K562 (cell line): ENCODE data around the gene AHNAK. TPM values are rescaled to one million over a fixed set of nuclear protein-coding genes. Genes with fewer than 3 reads are reported as not detected.

Experiments used
- ARNT ChIP-seq, 2 experiments: fragments of 450-650 bp; IDR thresholded peaks; 2 replicates each; pipeline ENCODE4 v1.6.1; 2016; ENCODE audit warnings: mild to moderate bottlenecking in 1 of 2
- CBFA2T2 ChIP-seq: fragments of 450-650 bp; conservative IDR thresholded peaks from 2 replicates; pipeline ENCODE4 v1.6.1; 2017; ENCODE audit warnings: mild to moderate bottlenecking
- HDAC6 ChIP-seq: IDR thresholded peaks from 2 replicates; pipeline ENCODE4 v1.6.1; 2012; ENCODE audit warnings: low read depth, mild to moderate bottlenecking, control low read depth, inconsistent platforms, low read length, moderate library complexity
- JUND ChIP-seq, 2 experiments: IDR thresholded peaks; 2 replicates in 1 of 2; 3 replicates in 1 of 2; pipeline ENCODE4 v1.6.1; 2011; ENCODE audit warnings: borderline replicate concordance in 2 of 2, low read depth in 2 of 2, low read length in 2 of 2, improper control_type of control experiment in 1 of 2, missing biosample characterization in 1 of 2, missing genetic modification characterization in 1 of 2, missing genetic modification reagents in 1 of 2
- LCOR ChIP-seq: sonication (generic); formaldehyde crosslinking; IDR thresholded peaks from 2 replicates; pipeline ENCODE4 v1.8.0; 2022; ENCODE audit warnings: mild to moderate bottlenecking, missing genetic modification reagents
- NFRKB ChIP-seq: fragments of 450-650 bp; IDR thresholded peaks from 2 replicates; pipeline ENCODE4 v1.6.1; 2016; ENCODE audit warnings: low read depth
- NR2C1 ChIP-seq, 2 experiments: fragments of 450-650 bp; IDR thresholded peaks; 2 replicates each; pipeline ENCODE4 v1.6.1; 2017; ENCODE audit warnings: mild to moderate bottlenecking in 2 of 2, antibody characterized with exemption in 1 of 2, inconsistent platforms in 1 of 2, missing compliant biosample characterization in 1 of 2, missing genetic modification characterization in 1 of 2
- SMARCA4 ChIP-seq: fragments of 450-650 bp; IDR thresholded peaks from 2 replicates; pipeline ENCODE4 v1.6.1; 2016
- SNRNP70 ChIP-seq: fragments of 200-400 bp; formaldehyde crosslinking; optimal IDR thresholded peaks from 2 replicates; pipeline ENCODE3; 2017; ENCODE audit warnings: low read depth, low read length
- TCF7 ChIP-seq: sonication (generic); IDR thresholded peaks from 2 replicates; pipeline ENCODE4 v1.6.1; 2016; ENCODE audit warnings: antibody characterized with exemption, borderline replicate concordance
- TFAM ChIP-seq: fragments of 250-450 bp; sonication (Bioruptor Pico); conservative IDR thresholded peaks from 2 replicates; pipeline ENCODE4 v1.5.0; 2021; ENCODE audit warnings: mild to moderate bottlenecking, moderate library complexity
- ZNF23 ChIP-seq: fragments of 250-450 bp; sonication (Bioruptor Pico); IDR thresholded peaks from 2 replicates; pipeline ENCODE4 v1.4.0; 2020; ENCODE audit warnings: mild to moderate bottlenecking
- ZNF239 ChIP-seq: fragments of 250-450 bp; sonication (Bioruptor Pico); IDR thresholded peaks from 2 replicates; pipeline ENCODE4 v1.4.0; 2020; ENCODE audit warnings: mild to moderate bottlenecking
- polyA plus RNA-seq, 8 experiments: library from polyadenylated mRNA; depleted of rRNA in 4 of 8; stranded (reverse) in 5 of 8; unstranded in 3 of 8; fragments of >200 nt; fragmentation: Nextera tagmentation in 2 of 8; fragmentation: Illumina TruSeq in 1 of 8; extraction: Ambion mirVana in 2 of 8; extraction: Trizol in 1 of 8; gene quantifications; 2 replicates each; pipeline versions ENCODE4 v1.2.1 to v1.2.3, GENCODE V29; 2011 to 2014; ENCODE audit warnings: inconsistent platforms in 1 of 8, missing spikeins in 1 of 8
- total RNA-seq, 7 experiments: library from RNA; depleted of rRNA in 6 of 7; stranded (reverse); fragments of >200 nt in 6 of 7; fragmentation: Illumina TruSeq in 2 of 7; extraction: Trizol in 2 of 7; gene quantifications; 2 replicates each; pipeline versions ENCODE4 v1.2.1 to v1.2.3, GENCODE V29; 2011 to 2021; ENCODE audit warnings: low replicate concordance in 1 of 7
- TF ChIP-seq, protein P1 (sequence below): fragments of 250-450 bp; sonication (Bioruptor Pico); IDR thresholded peaks from 2 replicates; pipeline ENCODE4 v1.4.0; 2020; ENCODE audit warnings: mild to moderate bottlenecking, moderate library complexity
- TF ChIP-seq, protein P2 (sequence below): fragments of 200-800 bp; sonication (Bioruptor generic); IDR thresholded peaks from 2 replicates; pipeline ENCODE4 v1.6.1; 2017; ENCODE audit warnings: missing genetic modification characterization, missing compliant biosample characterization
- TF ChIP-seq, protein P3 (sequence below): sonication (generic); formaldehyde crosslinking; IDR thresholded peaks from 2 replicates; pipeline ENCODE4 v1.8.0; 2022; ENCODE audit warnings: missing genetic modification reagents, mild to moderate bottlenecking, borderline replicate concordance
- TF ChIP-seq, protein P4 (sequence below): fragments of 450-650 bp; formaldehyde crosslinking; IDR thresholded peaks from 2 replicates; pipeline ENCODE4 v1.4.0; 2020; ENCODE audit warnings: mild to moderate bottlenecking, moderate library complexity
- TF ChIP-seq, protein P5 (sequence below): fragments of 450-650 bp; conservative IDR thresholded peaks from 2 replicates; pipeline ENCODE4 v1.6.1; 2016; ENCODE audit warnings: missing genetic modification characterization, low read depth, mild to moderate bottlenecking, control low read depth, missing compliant biosample characterization

AHNAK gene
- total and polyA plus RNA-seq, 9 of the 15 experiments (the other 6 are each of a cell fraction or from before 2014, with no cell fraction given) = 1.5 to 89.7 (median 45.0) TPM

DNA sequence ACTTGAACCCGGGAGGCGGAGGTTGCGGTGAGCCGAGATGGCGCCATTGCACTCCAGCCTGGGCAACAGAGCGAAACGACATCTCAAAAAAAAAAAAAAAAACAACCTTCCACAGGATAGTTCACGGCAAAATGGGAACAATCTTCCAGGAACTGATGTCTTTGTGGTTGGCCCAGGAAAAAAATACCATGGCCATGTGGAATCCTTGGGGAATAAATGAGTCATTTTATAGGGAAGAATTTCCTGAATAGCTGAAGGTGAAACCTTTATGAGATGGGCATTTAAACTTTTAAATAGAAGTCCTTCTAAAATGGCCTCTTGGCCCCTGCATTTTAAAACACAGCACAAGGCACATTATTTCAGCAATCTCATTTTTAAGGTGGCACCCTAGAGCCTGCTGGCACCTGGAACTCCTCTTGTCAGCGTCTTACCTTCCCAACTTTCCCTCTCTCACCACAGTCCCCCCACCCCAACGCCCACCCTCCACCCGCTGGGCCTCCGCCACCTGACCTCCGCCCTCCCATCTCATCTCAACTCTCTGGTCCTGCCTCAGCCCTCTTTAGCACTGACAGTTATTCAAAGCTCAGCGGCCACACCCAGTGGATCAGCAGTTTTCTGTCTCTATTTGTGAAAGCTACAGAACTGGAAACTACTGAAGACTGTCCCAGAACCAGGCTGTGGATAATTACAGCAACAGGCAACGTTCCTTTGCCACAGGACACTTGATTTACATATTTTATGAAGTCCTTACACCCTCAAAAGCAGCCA lies 84.7 kb downstream of the AHNAK start (continued):
- TF ChIP-seq, protein P1, sequence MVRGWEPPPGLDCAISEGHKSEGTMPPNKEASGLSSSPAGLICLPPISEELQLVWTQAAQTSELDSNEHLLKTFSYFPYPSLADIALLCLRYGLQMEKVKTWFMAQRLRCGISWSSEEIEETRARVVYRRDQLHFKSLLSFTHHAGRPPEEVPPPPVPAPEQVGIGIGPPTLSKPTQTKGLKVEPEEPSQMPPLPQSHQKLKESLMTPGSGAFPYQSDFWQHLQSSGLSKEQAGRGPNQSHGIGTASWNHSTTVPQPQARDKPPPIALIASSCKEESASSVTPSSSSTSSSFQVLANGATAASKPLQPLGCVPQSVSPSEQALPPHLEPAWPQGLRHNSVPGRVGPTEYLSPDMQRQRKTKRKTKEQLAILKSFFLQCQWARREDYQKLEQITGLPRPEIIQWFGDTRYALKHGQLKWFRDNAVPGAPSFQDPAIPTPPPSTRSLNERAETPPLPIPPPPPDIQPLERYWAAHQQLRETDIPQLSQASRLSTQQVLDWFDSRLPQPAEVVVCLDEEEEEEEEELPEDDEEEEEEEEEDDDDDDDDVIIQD (CRISPR knock-in tag) = no peak
- TF ChIP-seq SMARCA4 = peak; percentile 23; the same call in 1 of the 2 replicates
- peak; percentile 12; the same call in 1 of the 2 replicates for TF ChIP-seq NFRKB
- TF ChIP-seq ARNT (IDR thresholded peaks at IDR 0.05) = no peak
- TF ChIP-seq SNRNP70 = no peak
- TF ChIP-seq, protein P2, sequence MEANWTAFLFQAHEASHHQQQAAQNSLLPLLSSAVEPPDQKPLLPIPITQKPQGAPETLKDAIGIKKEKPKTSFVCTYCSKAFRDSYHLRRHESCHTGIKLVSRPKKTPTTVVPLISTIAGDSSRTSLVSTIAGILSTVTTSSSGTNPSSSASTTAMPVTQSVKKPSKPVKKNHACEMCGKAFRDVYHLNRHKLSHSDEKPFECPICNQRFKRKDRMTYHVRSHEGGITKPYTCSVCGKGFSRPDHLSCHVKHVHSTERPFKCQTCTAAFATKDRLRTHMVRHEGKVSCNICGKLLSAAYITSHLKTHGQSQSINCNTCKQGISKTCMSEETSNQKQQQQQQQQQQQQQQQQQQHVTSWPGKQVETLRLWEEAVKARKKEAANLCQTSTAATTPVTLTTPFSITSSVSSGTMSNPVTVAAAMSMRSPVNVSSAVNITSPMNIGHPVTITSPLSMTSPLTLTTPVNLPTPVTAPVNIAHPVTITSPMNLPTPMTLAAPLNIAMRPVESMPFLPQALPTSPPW (CRISPR knock-in tag) = peak; percentile 54
- peak; percentile 59; the same call in 1 of the 2 replicates for TF ChIP-seq NR2C1 (IDR thresholded peaks at IDR 0.05)
- TF ChIP-seq NR2C1 (tag; IDR thresholded peaks at IDR 0.05) = no peak
- TF ChIP-seq LCOR = 0 out of 2 replicates have a peak, but pooled peaks have one; percentile 22
- TF ChIP-seq CBFA2T2 = no peak
- TF ChIP-seq TCF7 = no peak
- TF ChIP-seq, protein P3, sequence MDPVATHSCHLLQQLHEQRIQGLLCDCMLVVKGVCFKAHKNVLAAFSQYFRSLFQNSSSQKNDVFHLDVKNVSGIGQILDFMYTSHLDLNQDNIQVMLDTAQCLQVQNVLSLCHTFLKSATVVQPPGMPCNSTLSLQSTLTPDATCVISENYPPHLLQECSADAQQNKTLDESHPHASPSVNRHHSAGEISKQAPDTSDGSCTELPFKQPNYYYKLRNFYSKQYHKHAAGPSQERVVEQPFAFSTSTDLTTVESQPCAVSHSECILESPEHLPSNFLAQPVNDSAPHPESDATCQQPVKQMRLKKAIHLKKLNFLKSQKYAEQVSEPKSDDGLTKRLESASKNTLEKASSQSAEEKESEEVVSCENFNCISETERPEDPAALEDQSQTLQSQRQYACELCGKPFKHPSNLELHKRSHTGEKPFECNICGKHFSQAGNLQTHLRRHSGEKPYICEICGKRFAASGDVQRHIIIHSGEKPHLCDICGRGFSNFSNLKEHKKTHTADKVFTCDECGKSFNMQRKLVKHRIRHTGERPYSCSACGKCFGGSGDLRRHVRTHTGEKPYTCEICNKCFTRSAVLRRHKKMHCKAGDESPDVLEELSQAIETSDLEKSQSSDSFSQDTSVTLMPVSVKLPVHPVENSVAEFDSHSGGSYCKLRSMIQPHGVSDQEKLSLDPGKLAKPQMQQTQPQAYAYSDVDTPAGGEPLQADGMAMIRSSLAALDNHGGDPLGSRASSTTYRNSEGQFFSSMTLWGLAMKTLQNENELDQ (CRISPR knock-in tag) = no peak
- TF ChIP-seq, protein P4, sequence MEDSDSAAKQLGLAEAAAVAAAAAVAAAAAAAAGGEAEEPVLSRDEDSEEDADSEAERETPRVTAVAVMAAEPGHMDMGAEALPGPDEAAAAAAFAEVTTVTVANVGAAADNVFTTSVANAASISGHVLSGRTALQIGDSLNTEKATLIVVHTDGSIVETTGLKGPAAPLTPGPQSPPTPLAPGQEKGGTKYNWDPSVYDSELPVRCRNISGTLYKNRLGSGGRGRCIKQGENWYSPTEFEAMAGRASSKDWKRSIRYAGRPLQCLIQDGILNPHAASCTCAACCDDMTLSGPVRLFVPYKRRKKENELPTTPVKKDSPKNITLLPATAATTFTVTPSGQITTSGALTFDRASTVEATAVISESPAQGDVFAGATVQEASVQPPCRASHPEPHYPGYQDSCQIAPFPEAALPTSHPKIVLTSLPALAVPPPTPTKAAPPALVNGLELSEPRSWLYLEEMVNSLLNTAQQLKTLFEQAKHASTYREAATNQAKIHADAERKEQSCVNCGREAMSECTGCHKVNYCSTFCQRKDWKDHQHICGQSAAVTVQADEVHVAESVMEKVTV = no peak
- TF ChIP-seq ZNF239 = no peak
- no peak for TF ChIP-seq ZNF23 (CRISPR knock-in tag)
- TF ChIP-seq, protein P5, sequence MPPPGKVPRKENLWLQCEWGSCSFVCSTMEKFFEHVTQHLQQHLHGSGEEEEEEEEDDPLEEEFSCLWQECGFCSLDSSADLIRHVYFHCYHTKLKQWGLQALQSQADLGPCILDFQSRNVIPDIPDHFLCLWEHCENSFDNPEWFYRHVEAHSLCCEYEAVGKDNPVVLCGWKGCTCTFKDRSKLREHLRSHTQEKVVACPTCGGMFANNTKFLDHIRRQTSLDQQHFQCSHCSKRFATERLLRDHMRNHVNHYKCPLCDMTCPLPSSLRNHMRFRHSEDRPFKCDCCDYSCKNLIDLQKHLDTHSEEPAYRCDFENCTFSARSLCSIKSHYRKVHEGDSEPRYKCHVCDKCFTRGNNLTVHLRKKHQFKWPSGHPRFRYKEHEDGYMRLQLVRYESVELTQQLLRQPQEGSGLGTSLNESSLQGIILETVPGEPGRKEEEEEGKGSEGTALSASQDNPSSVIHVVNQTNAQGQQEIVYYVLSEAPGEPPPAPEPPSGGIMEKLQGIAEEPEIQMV (tag) = 0 out of 2 replicates have a peak, but pooled peaks have one; percentile 25
- TF ChIP-seq TFAM (CRISPR knock-in tag) = no peak
- no peak for TF ChIP-seq HDAC6
- 0 out of 2 replicates have a peak, but pooled peaks have one; percentile 4 for TF ChIP-seq JUND (IDR thresholded peaks at IDR 0.05; ENCODE audit: borderline replicate concordance, low read depth, low read length)
- no peak; the same call in 2 of the 3 replicates for TF ChIP-seq JUND (tag; IDR thresholded peaks at IDR 0.05; ENCODE audit: borderline replicate concordance, low read depth, low read length)
